HL-60 (cell line): ENCODE measurements around the gene FRMD3.

Source experiments
- GABPA ChIP-seq: IDR thresholded peaks from 2 replicates; pipeline ENCODE4 v1.6.1; 2012; ENCODE audit warnings: low read depth
- POLR2AphosphoS5 ChIP-seq: IDR thresholded peaks from 2 replicates; pipeline ENCODE4 v1.6.1; 2012; ENCODE audit warnings: low read depth
- TF ChIP-seq, protein P1 (sequence below): IDR thresholded peaks from one replicate; pipeline ENCODE4 v1.5.1; 2011; ENCODE audit warnings: low read length, control low read depth, inconsistent platforms; ENCODE audit not compliant: insufficient read depth

DNA sequence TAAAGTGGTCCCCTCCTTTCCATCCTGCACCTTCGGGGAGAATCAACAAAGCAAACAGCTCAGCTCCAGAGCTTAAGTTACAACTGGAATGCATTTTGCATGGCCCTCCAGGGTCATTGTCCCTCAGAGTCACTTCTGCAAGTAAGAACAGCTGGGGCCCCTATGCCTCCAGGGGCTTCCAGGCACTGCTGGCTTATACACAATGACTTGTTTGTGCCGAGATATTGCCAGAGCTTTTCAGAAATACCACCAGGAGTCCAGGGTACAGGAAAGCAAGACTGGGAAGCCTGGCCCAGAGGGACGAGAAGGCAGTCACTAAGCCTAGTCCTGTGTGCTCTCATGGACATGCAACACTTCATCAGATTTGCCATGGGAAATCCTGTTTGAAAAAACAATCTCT is 11.3 kb downstream of the FRMD3 start:
- TF ChIP-seq, protein P1, sequence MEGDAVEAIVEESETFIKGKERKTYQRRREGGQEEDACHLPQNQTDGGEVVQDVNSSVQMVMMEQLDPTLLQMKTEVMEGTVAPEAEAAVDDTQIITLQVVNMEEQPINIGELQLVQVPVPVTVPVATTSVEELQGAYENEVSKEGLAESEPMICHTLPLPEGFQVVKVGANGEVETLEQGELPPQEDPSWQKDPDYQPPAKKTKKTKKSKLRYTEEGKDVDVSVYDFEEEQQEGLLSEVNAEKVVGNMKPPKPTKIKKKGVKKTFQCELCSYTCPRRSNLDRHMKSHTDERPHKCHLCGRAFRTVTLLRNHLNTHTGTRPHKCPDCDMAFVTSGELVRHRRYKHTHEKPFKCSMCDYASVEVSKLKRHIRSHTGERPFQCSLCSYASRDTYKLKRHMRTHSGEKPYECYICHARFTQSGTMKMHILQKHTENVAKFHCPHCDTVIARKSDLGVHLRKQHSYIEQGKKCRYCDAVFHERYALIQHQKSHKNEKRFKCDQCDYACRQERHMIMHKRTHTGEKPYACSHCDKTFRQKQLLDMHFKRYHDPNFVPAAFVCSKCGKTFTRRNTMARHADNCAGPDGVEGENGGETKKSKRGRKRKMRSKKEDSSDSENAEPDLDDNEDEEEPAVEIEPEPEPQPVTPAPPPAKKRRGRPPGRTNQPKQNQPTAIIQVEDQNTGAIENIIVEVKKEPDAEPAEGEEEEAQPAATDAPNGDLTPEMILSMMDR = no peak
- no peak for TF ChIP-seq POLR2AphosphoS5
- no peak for TF ChIP-seq GABPA
